Mesothelial cell of epicardium (in vitro differentiated cells): ENCODE measurements around the gene RPS19. TPM values are rescaled to one million over a fixed set of nuclear protein-coding genes. Genes with fewer than 3 reads are reported as not detected.

ENCODE experiments used
- DNase-seq, 2 experiments: peaks; one replicate each; pipeline ENCODE4 v3.0.0; 2021; ENCODE audit warnings: low spot score in 2 of 2; ENCODE audit not compliant: unreplicated experiment in 2 of 2
- H3K27ac Mint-ChIP-seq: 2 replicates; pipeline ENCODE4 v1.8.0; 2021; ENCODE audit warnings: mixed read lengths
- H3K27me3 Mint-ChIP-seq: 2 replicates; pipeline ENCODE4 v1.8.0; 2021; ENCODE audit warnings: low read depth, mixed read lengths
- H3K36me3 Mint-ChIP-seq: 2 replicates; pipeline ENCODE4 v1.8.0; 2021; ENCODE audit warnings: mixed read lengths
- H3K4me1 Mint-ChIP-seq: 2 replicates; pipeline ENCODE4 v1.8.0; 2021; ENCODE audit warnings: mixed read lengths
- H3K4me3 Mint-ChIP-seq: 2 replicates; pipeline ENCODE4 v1.8.0; 2021; ENCODE audit warnings: mild to moderate bottlenecking, moderate library complexity, mixed read lengths
- H3K9me3 Mint-ChIP-seq: 2 replicates; pipeline ENCODE4 v1.8.0; 2021; ENCODE audit warnings: mixed read lengths
- CTCF ChIP-seq: fragments of 200-600 bp; sonication (generic); IDR thresholded peaks from one replicate; pipeline ENCODE4 v1.5.0; 2021; ENCODE audit warnings: antibody characterized with exemption; ENCODE audit not compliant: unreplicated experiment
- total RNA-seq: library from RNA; stranded (reverse); gene quantifications from 3 replicates; pipeline ENCODE4 v1.2.1, GENCODE V29; 2021

The RPS19 gene
- total RNA-seq, 1 donor from 2014 or later: 2,197 TPM

GRCh38 chr19:41887711-41888382 lies 27.8 kb downstream of the RPS19 start:
- Mint-ChIP-seq H3K27me3 (peaks cover 6% of the 10 kb centered on the region), H3K36me3 (peaks cover 5% of the 10 kb centered on the region), H3K4me3 (no peak overlapping the region), H3K9me3 (no peaks in the 10 kb centered on the region), H3K4me1 (peaks cover 19% of the 10 kb centered on the region), H3K27ac (no peak overlapping the region)
- no peak for TF ChIP-seq CTCF
- no peak for DNase-seq

GRCh38 chr19:41888926-41889325 lies 28.9 kb downstream of the RPS19 start:
- Mint-ChIP-seq H3K36me3 (peaks cover 5% of the 10 kb centered on the region), H3K27me3 (peaks cover under 1% of the 10 kb centered on the region), H3K4me1 (peaks cover 13% of the 10 kb centered on the region), H3K4me3 (no peak overlapping the region), H3K27ac (no peak overlapping the region), H3K9me3 (no peaks in the 10 kb centered on the region)
- no peak for TF ChIP-seq CTCF
- peak in 1 of 2 experiments; percentile 14 for DNase-seq

GRCh38 chr19:41889896-41890295 lies 29.8 kb downstream of the RPS19 start:
- H3K4me1 Mint-ChIP-seq: peaks cover 8% of the 10 kb centered on the region
- no peak overlapping the region for H3K27ac Mint-ChIP-seq
- no peak for TF ChIP-seq CTCF
- H3K4me3 Mint-ChIP-seq: no peak overlapping the region
- no peak for DNase-seq
- no peaks in the 10 kb centered on the region for H3K27me3 Mint-ChIP-seq
- H3K9me3 Mint-ChIP-seq: no peaks in the 10 kb centered on the region
- peaks cover 5% of the 10 kb centered on the region for H3K36me3 Mint-ChIP-seq

- Mint-ChIP-seq H3K27ac (no peak overlapping the region), H3K36me3 (peaks cover 9% of the 10 kb centered on the region), H3K27me3 (no peaks in the 10 kb centered on the region), H3K4me1 (peaks cover 5% of the 10 kb centered on the region), H3K9me3 (no peaks in the 10 kb centered on the region), H3K4me3 (no peak overlapping the region)
- TF ChIP-seq CTCF: no peak
- DNase-seq: no peak
Measured at GRCh38 chr19:41890936-41891335, 30.9 kb downstream of the RPS19 start.

GRCh38 chr19:41892173-41892902 lies 32.3 kb downstream of the RPS19 start:
- no peaks in the 10 kb centered on the region for H3K4me1 Mint-ChIP-seq
- H3K27ac Mint-ChIP-seq: no peak overlapping the region
- peak in 1 of 2 experiments; percentile 17 for DNase-seq
- no peaks in the 10 kb centered on the region for H3K9me3 Mint-ChIP-seq
- no peak overlapping the region for H3K4me3 Mint-ChIP-seq
- H3K36me3 Mint-ChIP-seq: peaks cover 9% of the 10 kb centered on the region
- TF ChIP-seq CTCF: no peak
- H3K27me3 Mint-ChIP-seq: no peaks in the 10 kb centered on the region
